HepG2 (cell line): ENCODE data around the gene ZKSCAN4. TPM values are rescaled to one million over a fixed set of nuclear protein-coding genes. Genes with fewer than 3 reads are reported as not detected.

Source experiments
- ATAD3A ChIP-seq: sonication (generic); formaldehyde crosslinking; IDR thresholded peaks from 2 replicates; pipeline ENCODE4 v1.4.0; 2020; ENCODE audit warnings: missing genetic modification reagents
- ATF6 ChIP-seq: sonication (generic); formaldehyde crosslinking; conservative IDR thresholded peaks from 2 replicates; pipeline ENCODE4 v1.4.0; 2020; ENCODE audit warnings: missing genetic modification reagents
- FOXJ3 ChIP-seq: sonication (generic); formaldehyde crosslinking; IDR thresholded peaks from 2 replicates; pipeline ENCODE4 v1.4.0; 2020; ENCODE audit warnings: missing genetic modification reagents, mild to moderate bottlenecking, borderline replicate concordance
- FOXK1 ChIP-seq: sonication (generic); formaldehyde crosslinking; IDR thresholded peaks from 2 replicates; pipeline ENCODE4 v1.4.0; 2020; ENCODE audit warnings: low read depth, missing genetic modification reagents, borderline replicate concordance
- HES4 ChIP-seq: sonication (generic); formaldehyde crosslinking; IDR thresholded peaks from 2 replicates; pipeline ENCODE4 v1.9.0; 2021; ENCODE audit warnings: mild to moderate bottlenecking, missing genetic modification reagents, borderline replicate concordance
- HOXD1 ChIP-seq: sonication (generic); formaldehyde crosslinking; IDR thresholded peaks from 2 replicates; pipeline ENCODE4 v1.5.0; 2020; ENCODE audit warnings: missing genetic modification reagents
- JARID2 ChIP-seq: sonication (generic); formaldehyde crosslinking; IDR thresholded peaks from 2 replicates; pipeline ENCODE4 v1.8.1; 2023; ENCODE audit warnings: missing genetic modification reagents, inconsistent platforms; ENCODE audit not compliant: insufficient replicate concordance
- JUND ChIP-seq: sonication (generic); formaldehyde crosslinking; IDR thresholded peaks from 2 replicates; pipeline ENCODE4 v1.8.0; 2022; ENCODE audit warnings: mild to moderate bottlenecking, missing genetic modification reagents
- MLLT10 ChIP-seq: sonication (generic); formaldehyde crosslinking; IDR thresholded peaks from 2 replicates; pipeline ENCODE4 v1.4.0; 2020; ENCODE audit warnings: missing genetic modification reagents
- MTA3 ChIP-seq: sonication (generic); formaldehyde crosslinking; IDR thresholded peaks from 2 replicates; pipeline ENCODE4 v1.4.0; 2020; ENCODE audit warnings: missing genetic modification reagents
- NCOR1 ChIP-seq: fragments of 200-600 bp; sonication (generic); IDR thresholded peaks from 2 replicates; pipeline ENCODE4 v1.7.0; 2017; ENCODE audit warnings: antibody characterized with exemption, low read length, borderline replicate concordance
- POGZ ChIP-seq: sonication (generic); formaldehyde crosslinking; IDR thresholded peaks from 2 replicates; pipeline ENCODE4 v1.4.0; 2020; ENCODE audit warnings: mild to moderate bottlenecking, missing genetic modification reagents
- POLR2AphosphoS2 ChIP-seq: IDR thresholded peaks from 2 replicates; pipeline ENCODE4 v1.6.1; 2011; ENCODE audit warnings: low read depth, low read length, improper control_type of control experiment
- REPIN1 ChIP-seq: sonication (generic); formaldehyde crosslinking; IDR thresholded peaks from 2 replicates; pipeline ENCODE4 v1.8.0; 2022; ENCODE audit warnings: missing genetic modification reagents, low read depth, mild to moderate bottlenecking, borderline replicate concordance
- SP5 ChIP-seq: IDR thresholded peaks from 2 replicates; pipeline ENCODE4 v1.6.1; 2016; ENCODE audit warnings: low read depth, borderline replicate concordance
- SUZ12 ChIP-seq: fragments of 150-350 bp; IDR thresholded peaks from 2 replicates; pipeline ENCODE4 v1.6.1; 2014; ENCODE audit warnings: low read depth, low read length
- ZGPAT ChIP-seq: IDR thresholded peaks from 2 replicates; pipeline ENCODE4 v1.6.1; 2016; ENCODE audit warnings: mild to moderate bottlenecking
- ZNF207 ChIP-seq: fragments of 450-650 bp; IDR thresholded peaks from 2 replicates; pipeline ENCODE4 v1.6.1; 2016; ENCODE audit warnings: antibody characterized with exemption, borderline replicate concordance
- ZNF230 ChIP-seq: sonication (generic); formaldehyde crosslinking; IDR thresholded peaks from 2 replicates; pipeline ENCODE4 v1.4.0; 2020; ENCODE audit warnings: mild to moderate bottlenecking, missing genetic modification reagents
- ZNF354B ChIP-seq: sonication (generic); formaldehyde crosslinking; IDR thresholded peaks from 2 replicates; pipeline ENCODE4 v1.8.0; 2022; ENCODE audit warnings: mild to moderate bottlenecking, missing genetic modification reagents
- ZNF383 ChIP-seq: sonication (generic); formaldehyde crosslinking; IDR thresholded peaks from 2 replicates; pipeline ENCODE4 v1.4.0; 2020; ENCODE audit warnings: missing genetic modification reagents, mild to moderate bottlenecking, borderline replicate concordance
- ZNF484 ChIP-seq: sonication (generic); formaldehyde crosslinking; IDR thresholded peaks from 2 replicates; pipeline ENCODE4 v1.5.1; 2020; ENCODE audit warnings: mild to moderate bottlenecking, low read depth, missing genetic modification reagents, borderline replicate concordance
- ZNF558 ChIP-seq: sonication (generic); formaldehyde crosslinking; IDR thresholded peaks from 2 replicates; pipeline ENCODE4 v1.9.0; 2022; ENCODE audit warnings: mild to moderate bottlenecking, missing genetic modification reagents, borderline replicate concordance
- ZNF570 ChIP-seq: sonication (generic); formaldehyde crosslinking; IDR thresholded peaks from 2 replicates; pipeline ENCODE4 v1.4.0; 2020; ENCODE audit warnings: mild to moderate bottlenecking, missing genetic modification reagents, borderline replicate concordance
- ZNF644 ChIP-seq: IDR thresholded peaks from 2 replicates; pipeline ENCODE4 v1.6.1; 2016; ENCODE audit warnings: low read depth
- ZNF652 ChIP-seq: IDR thresholded peaks from 2 replicates; pipeline ENCODE4 v1.6.1; 2016; ENCODE audit warnings: low read depth, borderline replicate concordance
- ZNF724P ChIP-seq: sonication (generic); formaldehyde crosslinking; IDR thresholded peaks from 2 replicates; pipeline ENCODE4 v1.8.0; 2022; ENCODE audit warnings: missing genetic modification reagents, borderline replicate concordance
- ZNF773 ChIP-seq: sonication (generic); formaldehyde crosslinking; IDR thresholded peaks from 2 replicates; pipeline ENCODE4 v1.4.0; 2020; ENCODE audit warnings: missing genetic modification reagents, borderline replicate concordance
- ZNF781 ChIP-seq: sonication (generic); formaldehyde crosslinking; IDR thresholded peaks from 2 replicates; pipeline ENCODE4 v1.5.1; 2020; ENCODE audit warnings: borderline replicate concordance, mild to moderate bottlenecking, missing genetic modification reagents; ENCODE audit errors: not compliant biosample characterization
- ZNF850 ChIP-seq: sonication (generic); formaldehyde crosslinking; conservative IDR thresholded peaks from 2 replicates; pipeline ENCODE4 v1.9.0; 2021; ENCODE audit warnings: mild to moderate bottlenecking, missing genetic modification reagents
- polyA plus RNA-seq, 8 experiments: library from polyadenylated mRNA; depleted of rRNA in 3 of 8; stranded (reverse) in 7 of 8; unstranded in 1 of 8; fragments of >200 nt; fragmentation: Illumina TruSeq in 4 of 8; extraction: Trizol in 4 of 8; gene quantifications; 2 replicates each; pipeline versions ENCODE4 v1.2.1 to v1.2.3, GENCODE V29; 2011 to 2016; ENCODE audit warnings: low read depth in 4 of 8, missing spikeins in 1 of 8, mixed read lengths in 1 of 8; ENCODE audit not compliant: insufficient read depth in 1 of 8
- total RNA-seq, 5 experiments: library from RNA; depleted of rRNA; stranded (reverse); fragments of >200 nt; fragmentation: Illumina TruSeq; extraction: Trizol; gene quantifications; 2 replicates each; pipeline ENCODE4 v1.2.3, GENCODE V29; 2016; ENCODE audit warnings: low read depth in 1 of 5

The ZKSCAN4 gene
- total and polyA plus RNA-seq, 2 of the 13 experiments (the other 11 are each of a cell fraction or from before 2014, with no cell fraction given), result 2.9 to 7.8 TPM

- TF ChIP-seq ZGPAT (CRISPR knock-in tag) (peak; percentile 85), POLR2AphosphoS2 (no peak), SP5 (no peak), REPIN1 (CRISPR knock-in tag) (peak; percentile 60; the same call in 1 of the 2 replicates), ZNF570 (no peak), MLLT10 (no peak), ZNF383 (CRISPR knock-in tag) (no peak), FOXJ3 (CRISPR knock-in tag) (0 out of 2 replicates have a peak, but pooled peaks have one; percentile 37), ZNF773 (CRISPR knock-in tag) (no peak), MTA3 (no peak), SUZ12 (no peak), FOXK1 (CRISPR knock-in tag) (peak; percentile 86), ZNF230 (CRISPR knock-in tag) (peak; percentile 53; the same call in 1 of the 2 replicates), ZNF558 (CRISPR knock-in tag) (no peak), NCOR1 (no peak), HES4 (no peak), ZNF354B (CRISPR knock-in tag) (no peak), POGZ (CRISPR knock-in tag) (peak; percentile 42; the same call in 1 of the 2 replicates), JARID2 (no peak), ZNF644 (no peak), ZNF724P (CRISPR knock-in tag) (no peak), ATAD3A (no peak), ZNF850 (CRISPR knock-in tag) (no peak), ZNF484 (CRISPR knock-in tag) (no peak), ZNF652 (no peak), HOXD1 (CRISPR knock-in tag) (no peak), ZNF781 (no peak), JUND (CRISPR knock-in tag) (no peak), ATF6 (CRISPR knock-in tag) (no peak), ZNF207 (no peak)
Measured at GRCh38 chr6:28212510-28213212, 39.4 kb downstream of the ZKSCAN4 start (continued).
